Jurkat, Clone E6-1 (cell line): ENCODE data around the gene KIAA1217.
A peak's percentile ranks its signal among the peaks of the same experiment; 100 is the strongest.

Source experiments
- DNase-seq: peaks from one replicate; pipeline ENCODE4 v3.0.0-alpha.2; 2011; ENCODE audit warnings: low read depth, low spot score
- H3K4me3 ChIP-seq: 2 replicates; pipeline ENCODE4 v1.5.1; 2011; ENCODE audit warnings: mild to moderate bottlenecking, low read length, control low read depth, moderate library complexity

The KIAA1217 gene

GRCh38 chr10:24382596-24382978, 173.6 kb downstream of the KIAA1217 start:
- H3K4me3 ChIP-seq, result no peak overlapping the region
- DNase-seq, result no peak

DNA sequence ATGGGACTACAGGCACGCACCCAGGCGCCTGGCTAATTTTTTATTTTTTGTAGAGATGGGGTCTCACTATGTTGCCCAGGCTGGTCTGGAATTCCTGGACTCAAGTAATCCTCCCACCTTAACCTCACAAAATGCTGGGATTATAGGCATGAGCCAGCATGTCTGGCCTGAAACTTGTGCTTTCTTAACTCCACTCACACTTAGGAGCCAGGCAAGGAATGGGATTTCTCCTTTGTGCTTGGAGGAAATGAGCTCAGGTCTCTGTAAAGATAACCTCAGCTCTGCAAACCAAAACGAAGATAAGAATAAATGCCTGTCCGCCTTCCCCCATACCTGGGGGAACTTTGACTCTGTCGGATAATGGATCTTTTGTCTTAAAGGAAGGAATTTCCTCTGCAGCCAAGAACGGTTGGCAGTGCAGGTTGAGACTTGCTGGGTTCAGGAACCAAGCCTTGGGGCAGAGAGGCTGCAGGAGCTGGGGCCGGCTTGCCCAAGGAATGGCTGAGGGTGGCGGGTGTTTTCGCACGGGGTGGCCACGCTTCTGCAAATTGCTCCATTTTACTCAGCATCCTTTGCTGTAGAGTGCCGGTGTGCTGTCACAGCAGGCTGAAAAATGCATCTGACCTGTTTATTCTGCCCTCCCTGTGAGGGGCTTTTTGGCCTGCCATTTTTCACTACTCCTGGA, 174.2 kb downstream of the KIAA1217 start:
- DNase-seq, result no peak
- no peak overlapping the region for H3K4me3 ChIP-seq

- DNase-seq, result no peak
- no peak overlapping the region for H3K4me3 ChIP-seq
Observed at GRCh38 chr10:24383681-24384106, 174.8 kb downstream of the KIAA1217 start.

- no peak for DNase-seq
- no peak overlapping the region for H3K4me3 ChIP-seq
Observed at GRCh38 chr10:24384954-24385353, 176.0 kb downstream of the KIAA1217 start.

DNA sequence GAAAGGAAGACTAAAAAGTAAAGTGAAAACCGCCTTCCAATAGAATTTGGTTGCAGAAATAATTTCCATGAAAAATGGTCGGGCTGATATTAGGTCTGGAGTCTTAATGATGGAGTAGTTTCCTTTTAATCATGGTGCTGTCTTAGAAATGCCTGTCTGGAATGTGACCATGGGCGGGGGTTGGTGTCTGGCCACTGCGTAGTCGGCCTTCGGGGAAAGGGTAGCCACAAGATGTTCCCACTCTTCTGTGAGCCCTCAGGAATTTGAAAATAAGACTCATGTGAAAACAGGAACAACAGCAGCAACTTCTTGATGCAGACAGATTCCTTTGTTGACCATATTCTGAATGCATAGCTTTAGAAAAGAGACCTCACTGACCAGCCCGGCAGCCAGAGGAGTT, 176.8 kb downstream of the KIAA1217 start:
- no peak for DNase-seq
- H3K4me3 ChIP-seq, result no peak overlapping the region

DNA sequence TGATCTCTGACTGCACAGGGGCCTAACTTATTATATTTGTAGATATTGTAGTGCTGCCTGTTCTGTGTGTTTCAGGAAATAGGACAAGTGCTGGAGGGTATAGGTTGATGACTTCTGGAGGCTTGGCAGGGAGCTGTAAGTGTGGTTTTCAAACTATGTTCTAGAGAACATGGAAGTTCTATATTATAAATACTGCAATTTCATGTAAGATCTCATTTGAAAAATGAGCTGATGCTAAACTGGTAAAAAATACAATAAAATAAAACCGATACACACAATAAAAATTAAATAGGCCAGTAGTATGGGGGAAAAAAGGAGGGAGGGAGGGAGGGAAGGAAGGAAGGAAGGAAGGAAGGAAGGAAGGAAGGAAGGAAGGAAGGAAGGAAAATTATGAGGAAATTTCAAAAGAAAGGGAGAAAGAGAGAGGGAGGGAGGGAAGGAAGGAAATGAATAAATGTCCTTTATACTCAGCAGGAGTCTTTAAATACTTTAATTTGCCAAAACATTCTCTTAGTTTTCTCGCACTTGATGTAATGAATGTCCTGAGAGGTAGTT, 181.3 kb downstream of the KIAA1217 start:
- no peak for DNase-seq
- no peak overlapping the region for H3K4me3 ChIP-seq

GRCh38 chr10:24390746-24391145, 181.8 kb downstream of the KIAA1217 start:
- H3K4me3 ChIP-seq, result no peak overlapping the region
- DNase-seq, result no peak

DNA sequence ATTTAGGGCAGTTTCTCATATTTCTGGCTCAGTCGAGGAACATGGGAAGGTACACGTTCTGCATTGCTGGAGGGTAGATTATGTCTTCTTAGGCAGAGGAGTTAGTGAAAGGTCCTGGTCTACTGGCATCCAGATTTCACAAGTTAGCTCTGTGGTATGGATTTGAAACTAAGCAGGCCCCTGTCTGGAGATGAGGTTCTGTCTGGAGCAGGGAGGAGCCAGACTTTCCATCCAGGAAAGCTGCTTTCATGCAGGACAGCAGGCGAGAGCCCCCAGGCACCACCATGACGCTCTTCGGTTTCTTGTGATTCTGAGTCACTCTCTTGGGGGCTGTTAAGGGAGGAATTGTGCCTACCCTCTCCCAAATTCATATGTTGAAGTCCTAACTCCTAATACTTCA, 184.3 kb downstream of the KIAA1217 start:
- no peak overlapping the region for H3K4me3 ChIP-seq
- no peak for DNase-seq

GRCh38 chr10:24394461-24395190, 185.7 kb downstream of the KIAA1217 start:
- no peak overlapping the region for H3K4me3 ChIP-seq

GRCh38 chr10:24396396-24396795, 187.5 kb downstream of the KIAA1217 start:
- no peak for DNase-seq
- no peak overlapping the region for H3K4me3 ChIP-seq

More at GRCh38 chr10:24394461-24395190, 185.7 kb downstream of the KIAA1217 start:
- no peak for DNase-seq

GRCh38 chr10:24397662-24398061, 188.7 kb downstream of the KIAA1217 start:
- H3K4me3 ChIP-seq, result no peak overlapping the region
- DNase-seq, result no peak

GRCh38 chr10:24404567-24404966, 195.6 kb downstream of the KIAA1217 start:
- no peak for DNase-seq
- no peak overlapping the region for H3K4me3 ChIP-seq

DNA sequence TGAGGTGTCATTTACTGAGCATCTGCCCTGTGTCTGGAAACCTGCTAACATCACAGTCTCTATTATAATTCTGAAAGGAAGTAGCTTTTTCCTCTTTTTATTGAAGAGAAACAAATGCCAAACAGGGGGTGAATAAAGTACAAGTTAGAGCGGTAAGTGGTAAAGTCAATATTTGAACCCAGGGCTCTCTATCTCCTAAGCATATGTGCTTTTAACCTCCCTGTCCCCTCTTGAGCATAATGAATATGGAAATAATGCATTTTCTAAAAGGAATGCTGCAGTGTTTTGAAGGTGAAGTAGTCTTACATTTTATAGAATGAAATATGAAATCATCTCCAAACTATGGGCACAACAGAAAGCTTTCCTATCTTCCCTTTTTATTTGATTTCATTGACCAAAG, 196.7 kb downstream of the KIAA1217 start:
- DNase-seq, result no peak
- no peak overlapping the region for H3K4me3 ChIP-seq

DNA sequence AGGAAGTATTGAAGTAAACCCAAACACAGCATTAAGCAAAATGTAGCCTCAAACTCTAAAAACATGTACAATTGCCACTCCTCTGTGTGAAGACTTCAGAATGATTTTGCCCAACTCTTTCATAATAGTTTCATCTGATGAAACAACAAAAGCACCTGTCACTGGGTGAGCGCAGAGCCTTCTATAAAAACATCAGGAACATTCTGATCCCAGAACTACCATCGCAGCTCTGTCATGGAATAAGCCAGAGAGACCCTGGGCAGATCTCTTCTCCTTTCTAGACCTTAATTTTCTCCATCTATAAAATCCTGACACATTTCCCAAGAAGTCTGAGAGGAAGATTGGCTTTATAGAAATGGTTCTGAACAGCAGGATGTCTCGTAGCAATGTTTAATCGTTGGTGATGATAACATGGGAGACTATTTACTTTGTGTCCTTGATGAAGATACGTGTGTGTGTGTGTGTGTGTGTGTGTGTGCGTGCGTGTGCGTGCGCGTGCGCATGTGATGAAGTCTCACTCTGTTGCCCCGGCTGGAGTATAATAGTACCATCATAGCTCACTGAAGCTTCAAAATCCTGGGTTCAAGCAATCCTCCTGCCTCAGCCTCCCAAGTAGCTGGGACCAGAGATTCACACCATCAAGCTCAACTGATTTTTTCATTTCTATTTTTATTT, 198.0 kb downstream of the KIAA1217 start:
- DNase-seq, result no peak
- H3K4me3 ChIP-seq, result no peak overlapping the region

- DNase-seq, result no peak
- H3K4me3 ChIP-seq, result no peak overlapping the region
Observed at GRCh38 chr10:24407928-24408327, 199.0 kb downstream of the KIAA1217 start.

GRCh38 chr10:24408365-24408764, 199.4 kb downstream of the KIAA1217 start:
- no peak overlapping the region for H3K4me3 ChIP-seq
- no peak for DNase-seq

- H3K4me3 ChIP-seq, result no peak overlapping the region
- DNase-seq, result peak; percentile 57
Observed at GRCh38 chr10:24414597-24414996, 205.7 kb downstream of the KIAA1217 start.

GRCh38 chr10:24415455-24416125, 206.7 kb downstream of the KIAA1217 start:
- no peak overlapping the region for H3K4me3 ChIP-seq
- no peak for DNase-seq

DNA sequence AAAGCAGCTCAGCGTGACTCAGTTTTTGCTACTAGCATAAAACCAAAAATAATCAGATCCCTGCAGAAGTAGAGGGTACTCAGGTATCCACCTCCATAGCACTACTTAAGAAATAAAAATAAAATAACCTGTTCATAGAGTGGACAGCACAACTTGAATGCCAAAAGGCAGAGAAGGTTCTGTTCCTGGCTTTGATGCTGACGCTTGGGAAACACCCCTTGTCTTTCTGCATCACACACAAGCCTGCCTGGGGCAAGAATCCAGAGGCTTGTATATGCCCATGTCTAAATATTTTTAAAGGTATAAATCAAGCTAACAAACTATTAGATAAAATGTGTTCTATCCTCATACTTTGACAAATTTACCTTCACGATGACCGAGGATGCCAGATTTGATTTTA, 207.3 kb downstream of the KIAA1217 start:
- no peak overlapping the region for H3K4me3 ChIP-seq
- DNase-seq, result no peak
